Measurements from ENCODE around the gene PRSS35. TPM values are rescaled to one million over a fixed set of nuclear protein-coding genes. Genes with fewer than 3 reads are reported as not detected.

The PRSS35 gene
- total and polyA plus RNA-seq, 2 of the 8 experiments (the other 6 are each of a cell fraction or from before 2014, with no cell fraction given), result 1.3 to 2.9 TPM

GRCh38 chr6:83510791-83511190 is 1.5 kb upstream of the PRSS35 start:
- DNase-seq (ENCODE audit: low read depth in 1 of 2, low spot score in 2 of 2) (no peak), FAIRE-seq (no peak)
- Histone ChIP-seq H3K9ac (replicated peaks in 1 of 4; ENCODE audit: extremely low read depth in 1 of 4, low read depth in 3 of 4, low read length in 3 of 4) (no peak overlapping the region), H2AFZ (ENCODE audit: low read length) (no peak overlapping the region), H3K14ac (ENCODE audit: insufficient read length) (no peak overlapping the region), H2BK12ac (ENCODE audit: low read depth, low read length) (no peak overlapping the region), H2BK120ac (replicated peaks; ENCODE audit: low read depth, low read length) (no peak overlapping the region), H3K23ac (ENCODE audit: insufficient read length) (no peak overlapping the region), H2BK5ac (ENCODE audit: low read depth, low read length) (no peak overlapping the region), H3K27ac (ENCODE audit: low read depth, low read length) (no peak overlapping the region), H2AK5ac (ENCODE audit: low read depth, low read length) (no peak overlapping the region), H3K36me3 (ENCODE audit: control insufficient read depth in 2 of 4, insufficient read depth in 4 of 4, low read length in 3 of 4) (no peaks in the 10 kb centered on the region), H4K91ac (replicated peaks; ENCODE audit: insufficient read length, low read length) (no peak overlapping the region), H3K23me2 (ENCODE audit: low read depth, low read length) (peaks cover 10% of the 10 kb centered on the region), H3K4me1 (replicated peaks in 1 of 4; ENCODE audit: control insufficient read depth in 3 of 4, insufficient read depth in 4 of 4, low read length in 3 of 4) (peaks cover 0 to 2% (median 0%) of the 10 kb centered on the region in 4 experiments; a peak in 2 of 7 replicates), H3K4ac (replicated peaks; ENCODE audit: insufficient read length, low read depth, low read length) (no peak overlapping the region), H2BK15ac (ENCODE audit: low read length) (no peak overlapping the region), H3K4me3 (ENCODE audit: extremely low read depth in 1 of 4, insufficient read depth in 2 of 4, low read depth in 3 of 4, low read length in 4 of 4) (no peak overlapping the region), H3K56ac (replicated peaks; ENCODE audit: insufficient read length, low read depth, low read length) (no peak overlapping the region), H2BK20ac (ENCODE audit: low read length) (no peak overlapping the region), H4K20me1 (replicated peaks in 1 of 2; ENCODE audit: control insufficient read depth in 1 of 2, insufficient read depth in 2 of 2, low read length in 2 of 2) (no peaks in the 10 kb centered on the region), H3K27me3 (replicated peaks in 1 of 4; ENCODE audit: control insufficient read depth in 3 of 4, extremely low read depth in 1 of 4, insufficient read depth in 3 of 4, low read length in 3 of 4) (no peaks in the 10 kb centered on the region), H3K79me1 (ENCODE audit: low read depth, low read length) (no peaks in the 10 kb centered on the region), H3K18ac (ENCODE audit: extremely low read depth, low read length) (no peak overlapping the region), H3K4me2 (ENCODE audit: insufficient read depth in 1 of 2, low read depth in 2 of 2, low read length in 2 of 2) (no peak overlapping the region; a peak in 1 of 4 replicates), H3K79me2 (ENCODE audit: control insufficient read depth in 1 of 2, insufficient read depth in 2 of 2, low read length in 2 of 2) (no peaks in the 10 kb centered on the region), H3K9me3 (ENCODE audit: insufficient read depth in 2 of 2, low read depth in 1 of 2, low read length in 1 of 2) (no peaks in the 10 kb centered on the region), H4K8ac (ENCODE audit: extremely low read depth, insufficient read depth, low read length) (no peak overlapping the region), H4K5ac (ENCODE audit: insufficient read length, low read depth, low read length) (no peak overlapping the region)
- ChIA-PET CTCF (ENCODE audit: partially characterized antibody) (interaction anchor here (0.8 to 15.4 kb wide), 16 partner anchors 7 to 444 kb away, joined by 3 to 310 read pairs (median 4); partner anchors contain the start of genes DOP1A and UBE3D), POLR2A (ENCODE audit: partially characterized antibody) (no interaction called here)
- WGBS, 2 experiments (ENCODE audit: extremely low coverage in 1 of 2, insufficient coverage in 1 of 2, insufficient read length in 1 of 2, insufficient replicate concordance in 2 of 2, low coverage in 1 of 2, low lambda C conversion rate in 2 of 2, missing lambda C conversion rate in 1 of 2), result 85% methylated on average over 3 of the region's 3 CpGs; no CpG with 5 or more reads in 1 of the 2 experiments
- TF ChIP-seq SRF (IDR thresholded peaks at IDR 0.05; ENCODE audit: low read depth, low read length) (no peak), TEAD4 (IDR thresholded peaks at IDR 0.05; ENCODE audit: low read depth, low read length) (no peak), EGR1 (IDR thresholded peaks at IDR 0.05; ENCODE audit: borderline replicate concordance, low read depth, low read length) (no peak), TCF12 (IDR thresholded peaks at IDR 0.05; ENCODE audit: low read depth, low read length) (no peak), FOSL1 (IDR thresholded peaks at IDR 0.05; ENCODE audit: insufficient read depth, low read depth, low read length) (no peak), TAF7 (optimal IDR thresholded peaks at IDR 0.05; ENCODE audit: borderline replicate concordance, low read depth, low read length) (no peak), YY1 (IDR thresholded peaks at IDR 0.05; ENCODE audit: low read depth, low read length) (no peak), E2F6 (IDR thresholded peaks at IDR 0.05) (no peak), CBX5 (IDR thresholded peaks at IDR 0.05; ENCODE audit: low read depth, low read length) (no peak), SUZ12 (IDR thresholded peaks at IDR 0.05; ENCODE audit: low read length) (no peak)
